ENCODE measurements around the gene ACSS2.

The ACSS2 gene

GRCh38 chr20:34953960-34954359, 77.5 kb downstream of the ACSS2 start:
- no peaks in the 10 kb centered on the region for H3K27me3 ChIP-seq (replicated peaks; ENCODE audit: control insufficient read depth, insufficient read depth, low read length, poor library complexity, severe bottlenecking)
- H3K4me3 ChIP-seq (ENCODE audit: insufficient read depth, low read depth, low read length, poor library complexity, severe bottlenecking) = no peak overlapping the region
- H3K4me1 ChIP-seq (ENCODE audit: control insufficient read depth, insufficient read depth, low read length, poor library complexity, severe bottlenecking) = peaks cover 9% of the 10 kb centered on the region

GRCh38 chr20:34954904-34955230, 78.5 kb downstream of the ACSS2 start:
- no peak for DNase-seq
- no peaks in the 10 kb centered on the region for H3K27me3 ChIP-seq (replicated peaks; ENCODE audit: control insufficient read depth, insufficient read depth, low read length, poor library complexity, severe bottlenecking)
- H3K4me1 ChIP-seq (ENCODE audit: control insufficient read depth, insufficient read depth, low read length, poor library complexity, severe bottlenecking) = peaks cover 9% of the 10 kb centered on the region
- H3K9me3 ChIP-seq (ENCODE audit: control insufficient read depth, low read length) = no peaks in the 10 kb centered on the region
- H3K36me3 ChIP-seq (ENCODE audit: control insufficient read depth, insufficient read depth, low read length) = peaks cover 4% of the 10 kb centered on the region
- peak overlapping the region; percentile 66 for H3K27ac ChIP-seq (ENCODE audit: insufficient read depth, low read length, poor library complexity, severe bottlenecking)
- H3K4me3 ChIP-seq (ENCODE audit: insufficient read depth, low read depth, low read length, poor library complexity, severe bottlenecking) = peak overlapping the region; percentile 77

More at GRCh38 chr20:34953960-34954359, 77.5 kb downstream of the ACSS2 start:
- no peak for DNase-seq
- peaks cover 5% of the 10 kb centered on the region for H3K36me3 ChIP-seq (ENCODE audit: control insufficient read depth, insufficient read depth, low read length)
- H3K9me3 ChIP-seq (ENCODE audit: control insufficient read depth, low read length) = no peaks in the 10 kb centered on the region
- no peak overlapping the region for H3K27ac ChIP-seq (ENCODE audit: insufficient read depth, low read length, poor library complexity, severe bottlenecking)

- Histone ChIP-seq H3K27me3 (replicated peaks; ENCODE audit: control insufficient read depth, insufficient read depth, low read length, poor library complexity, severe bottlenecking) (no peaks in the 10 kb centered on the region), H3K4me3 (ENCODE audit: insufficient read depth, low read depth, low read length, poor library complexity, severe bottlenecking) (peak within 1 kb of the TSS; percentile 77), H3K27ac (ENCODE audit: insufficient read depth, low read length, poor library complexity, severe bottlenecking) (peak within 1 kb of the TSS; percentile 66), H3K9me3 (ENCODE audit: control insufficient read depth, low read length) (no peaks in the 10 kb centered on the region), H3K36me3 (ENCODE audit: control insufficient read depth, insufficient read depth, low read length) (no peaks in the 10 kb centered on the region), H3K4me1 (ENCODE audit: control insufficient read depth, insufficient read depth, low read length, poor library complexity, severe bottlenecking) (peaks cover 9% of the 10 kb centered on the region)
- peak; percentile 92 to 95 (median 93) for DNase-seq
These were observed 79.0 kb downstream of the ACSS2 start, which contains the start of the genes GSS and MYH7B for GRCh38 chr20:34955231-34956040. Gene GSS, minus strand, starts transcription at chr20:34955806. Its CDS starts 3,954 bp downstream, at chr20:34951852. Gene MYH7B, plus strand, starts transcription at chr20:34955868. Its CDS starts 22,138 bp downstream, at chr20:34978006.

- DNase-seq = no peak
- peak overlapping the region; percentile 66 for H3K27ac ChIP-seq (ENCODE audit: insufficient read depth, low read length, poor library complexity, severe bottlenecking)
- H3K36me3 ChIP-seq (ENCODE audit: control insufficient read depth, insufficient read depth, low read length) = no peaks in the 10 kb centered on the region
- H3K4me1 ChIP-seq (ENCODE audit: control insufficient read depth, insufficient read depth, low read length, poor library complexity, severe bottlenecking) = peaks cover 9% of the 10 kb centered on the region
- H3K9me3 ChIP-seq (ENCODE audit: control insufficient read depth, low read length) = no peaks in the 10 kb centered on the region
- H3K4me3 ChIP-seq (ENCODE audit: insufficient read depth, low read depth, low read length, poor library complexity, severe bottlenecking) = peak overlapping the region; percentile 77
- H3K27me3 ChIP-seq (replicated peaks; ENCODE audit: control insufficient read depth, insufficient read depth, low read length, poor library complexity, severe bottlenecking) = no peaks in the 10 kb centered on the region
These were observed 79.6 kb downstream of the ACSS2 start for GRCh38 chr20:34956041-34956458.

GRCh38 chr20:34956751-34957472, 80.5 kb downstream of the ACSS2 start:
- Histone ChIP-seq H3K27ac (ENCODE audit: insufficient read depth, low read length, poor library complexity, severe bottlenecking) (no peak overlapping the region), H3K36me3 (ENCODE audit: control insufficient read depth, insufficient read depth, low read length) (no peaks in the 10 kb centered on the region), H3K9me3 (ENCODE audit: control insufficient read depth, low read length) (no peaks in the 10 kb centered on the region), H3K4me1 (ENCODE audit: control insufficient read depth, insufficient read depth, low read length, poor library complexity, severe bottlenecking) (peaks cover 9% of the 10 kb centered on the region), H3K27me3 (replicated peaks; ENCODE audit: control insufficient read depth, insufficient read depth, low read length, poor library complexity, severe bottlenecking) (no peaks in the 10 kb centered on the region), H3K4me3 (ENCODE audit: insufficient read depth, low read depth, low read length, poor library complexity, severe bottlenecking) (no peak overlapping the region)
- no peak for DNase-seq

GRCh38 chr20:34964486-34964885, 88.1 kb downstream of the ACSS2 start:
- Histone ChIP-seq H3K36me3 (ENCODE audit: control insufficient read depth, insufficient read depth, low read length) (no peaks in the 10 kb centered on the region), H3K9me3 (ENCODE audit: control insufficient read depth, low read length) (no peaks in the 10 kb centered on the region), H3K27ac (ENCODE audit: insufficient read depth, low read length, poor library complexity, severe bottlenecking) (no peak overlapping the region), H3K4me1 (ENCODE audit: control insufficient read depth, insufficient read depth, low read length, poor library complexity, severe bottlenecking) (no peaks in the 10 kb centered on the region), H3K4me3 (ENCODE audit: insufficient read depth, low read depth, low read length, poor library complexity, severe bottlenecking) (no peak overlapping the region), H3K27me3 (replicated peaks; ENCODE audit: control insufficient read depth, insufficient read depth, low read length, poor library complexity, severe bottlenecking) (no peaks in the 10 kb centered on the region)
- no peak for DNase-seq

- no peak for DNase-seq
- no peaks in the 10 kb centered on the region for H3K27me3 ChIP-seq (replicated peaks; ENCODE audit: control insufficient read depth, insufficient read depth, low read length, poor library complexity, severe bottlenecking)
- H3K9me3 ChIP-seq (ENCODE audit: control insufficient read depth, low read length) = no peaks in the 10 kb centered on the region
- no peaks in the 10 kb centered on the region for H3K36me3 ChIP-seq (ENCODE audit: control insufficient read depth, insufficient read depth, low read length)
- H3K4me1 ChIP-seq (ENCODE audit: control insufficient read depth, insufficient read depth, low read length, poor library complexity, severe bottlenecking) = no peaks in the 10 kb centered on the region
- H3K4me3 ChIP-seq (ENCODE audit: insufficient read depth, low read depth, low read length, poor library complexity, severe bottlenecking) = no peak overlapping the region
- H3K27ac ChIP-seq (ENCODE audit: insufficient read depth, low read length, poor library complexity, severe bottlenecking) = no peak overlapping the region
These were observed 88.6 kb downstream of the ACSS2 start for GRCh38 chr20:34965051-34965450.

- Histone ChIP-seq H3K4me3 (ENCODE audit: insufficient read depth, low read depth, low read length, poor library complexity, severe bottlenecking) (no peak overlapping the region), H3K9me3 (ENCODE audit: control insufficient read depth, low read length) (no peaks in the 10 kb centered on the region), H3K27ac (ENCODE audit: insufficient read depth, low read length, poor library complexity, severe bottlenecking) (no peak overlapping the region), H3K36me3 (ENCODE audit: control insufficient read depth, insufficient read depth, low read length) (no peaks in the 10 kb centered on the region), H3K27me3 (replicated peaks; ENCODE audit: control insufficient read depth, insufficient read depth, low read length, poor library complexity, severe bottlenecking) (no peaks in the 10 kb centered on the region), H3K4me1 (ENCODE audit: control insufficient read depth, insufficient read depth, low read length, poor library complexity, severe bottlenecking) (no peaks in the 10 kb centered on the region)
- DNase-seq = no peak
These were observed 91.0 kb downstream of the ACSS2 start for GRCh38 chr20:34967421-34967820.

- no peak overlapping the region for H3K4me3 ChIP-seq (ENCODE audit: insufficient read depth, low read depth, low read length, poor library complexity, severe bottlenecking)
- H3K36me3 ChIP-seq (ENCODE audit: control insufficient read depth, insufficient read depth, low read length) = no peaks in the 10 kb centered on the region
- H3K27ac ChIP-seq (ENCODE audit: insufficient read depth, low read length, poor library complexity, severe bottlenecking) = no peak overlapping the region
- no peaks in the 10 kb centered on the region for H3K9me3 ChIP-seq (ENCODE audit: control insufficient read depth, low read length)
- no peaks in the 10 kb centered on the region for H3K4me1 ChIP-seq (ENCODE audit: control insufficient read depth, insufficient read depth, low read length, poor library complexity, severe bottlenecking)
- DNase-seq = no peak
- no peaks in the 10 kb centered on the region for H3K27me3 ChIP-seq (replicated peaks; ENCODE audit: control insufficient read depth, insufficient read depth, low read length, poor library complexity, severe bottlenecking)
These were observed 91.8 kb downstream of the ACSS2 start for GRCh38 chr20:34968042-34968775.

Measured in effector memory CD4-positive, alpha-beta T cell (primary cell).